Measurements from ENCODE around the gene DDX20.

The DDX20 gene

DNA sequence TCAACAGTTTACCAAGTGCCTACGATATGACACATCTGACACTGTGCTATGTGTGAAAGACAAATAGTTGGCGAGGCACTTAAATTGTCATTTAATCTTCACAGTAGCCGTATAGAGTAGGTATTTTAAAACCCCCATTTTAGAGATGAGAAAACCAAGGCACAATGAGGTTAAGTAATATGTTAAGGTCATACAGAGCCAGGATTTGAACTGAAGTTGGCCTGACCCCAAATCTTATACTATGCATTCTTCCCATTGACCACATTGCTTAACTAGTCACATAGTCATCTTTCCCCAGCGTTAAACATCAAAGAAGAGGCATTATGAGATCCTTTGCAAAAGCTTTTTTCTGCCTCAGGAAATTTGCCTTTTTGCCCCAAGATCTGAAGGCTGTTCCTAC, 20.4 kb upstream of the DDX20 start:
- no peak for DNase-seq (ENCODE audit: low spot score)
- in situ Hi-C loops (cut with MboI; ENCODE audit: low pct_unique_long_range_greater_than_20kb, low sequenced_read_pairs, unreplicated experiment): no loop called here

DNA sequence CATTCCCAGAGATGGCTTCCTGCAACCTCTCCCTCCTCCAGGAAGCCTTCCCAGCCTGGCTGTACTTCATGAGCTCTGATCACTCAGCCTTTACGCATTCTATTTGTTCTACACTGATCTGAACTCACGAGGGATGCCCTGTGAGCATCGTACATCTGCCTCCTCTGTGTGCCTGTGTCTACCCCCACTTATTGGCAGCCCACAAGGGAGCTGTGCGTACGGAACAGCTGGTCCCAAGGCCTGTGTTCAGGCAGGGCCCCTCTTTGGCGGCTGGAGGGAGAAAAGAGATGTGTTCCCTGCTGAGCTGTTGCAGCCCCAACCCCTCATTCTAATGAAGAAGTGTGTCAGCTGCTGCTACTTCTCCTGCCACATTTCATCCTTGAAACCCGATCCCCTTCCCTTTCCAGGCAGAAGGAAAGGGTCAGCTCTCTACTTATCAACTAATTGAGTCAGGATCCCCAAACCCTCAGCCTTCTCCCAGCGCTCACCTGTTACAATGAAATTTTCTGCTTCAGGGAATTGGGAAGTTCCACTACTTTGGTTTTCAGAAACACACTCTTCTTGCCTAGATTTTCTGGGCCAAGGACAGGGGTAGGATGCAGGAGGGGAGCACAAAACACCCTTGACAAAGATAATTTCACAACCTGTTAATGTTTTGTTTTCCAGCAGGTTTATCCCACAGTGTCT, 19.7 kb upstream of the DDX20 start:
- in situ Hi-C loops (cut with MboI; ENCODE audit: low pct_unique_long_range_greater_than_20kb, low sequenced_read_pairs, unreplicated experiment): no loop called here
- DNase-seq (ENCODE audit: low spot score): no peak
- TF ChIP-seq, protein P1, sequence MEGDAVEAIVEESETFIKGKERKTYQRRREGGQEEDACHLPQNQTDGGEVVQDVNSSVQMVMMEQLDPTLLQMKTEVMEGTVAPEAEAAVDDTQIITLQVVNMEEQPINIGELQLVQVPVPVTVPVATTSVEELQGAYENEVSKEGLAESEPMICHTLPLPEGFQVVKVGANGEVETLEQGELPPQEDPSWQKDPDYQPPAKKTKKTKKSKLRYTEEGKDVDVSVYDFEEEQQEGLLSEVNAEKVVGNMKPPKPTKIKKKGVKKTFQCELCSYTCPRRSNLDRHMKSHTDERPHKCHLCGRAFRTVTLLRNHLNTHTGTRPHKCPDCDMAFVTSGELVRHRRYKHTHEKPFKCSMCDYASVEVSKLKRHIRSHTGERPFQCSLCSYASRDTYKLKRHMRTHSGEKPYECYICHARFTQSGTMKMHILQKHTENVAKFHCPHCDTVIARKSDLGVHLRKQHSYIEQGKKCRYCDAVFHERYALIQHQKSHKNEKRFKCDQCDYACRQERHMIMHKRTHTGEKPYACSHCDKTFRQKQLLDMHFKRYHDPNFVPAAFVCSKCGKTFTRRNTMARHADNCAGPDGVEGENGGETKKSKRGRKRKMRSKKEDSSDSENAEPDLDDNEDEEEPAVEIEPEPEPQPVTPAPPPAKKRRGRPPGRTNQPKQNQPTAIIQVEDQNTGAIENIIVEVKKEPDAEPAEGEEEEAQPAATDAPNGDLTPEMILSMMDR (IDR thresholded peaks at IDR 0.05; ENCODE audit: extremely low read depth, insufficient read depth, missing control alignments): no peak

More for the DNA sequence above, 20.4 kb upstream of the DDX20 start:
- TF ChIP-seq, protein P1 (IDR thresholded peaks at IDR 0.05; ENCODE audit: extremely low read depth, insufficient read depth, missing control alignments): no peak

DNA sequence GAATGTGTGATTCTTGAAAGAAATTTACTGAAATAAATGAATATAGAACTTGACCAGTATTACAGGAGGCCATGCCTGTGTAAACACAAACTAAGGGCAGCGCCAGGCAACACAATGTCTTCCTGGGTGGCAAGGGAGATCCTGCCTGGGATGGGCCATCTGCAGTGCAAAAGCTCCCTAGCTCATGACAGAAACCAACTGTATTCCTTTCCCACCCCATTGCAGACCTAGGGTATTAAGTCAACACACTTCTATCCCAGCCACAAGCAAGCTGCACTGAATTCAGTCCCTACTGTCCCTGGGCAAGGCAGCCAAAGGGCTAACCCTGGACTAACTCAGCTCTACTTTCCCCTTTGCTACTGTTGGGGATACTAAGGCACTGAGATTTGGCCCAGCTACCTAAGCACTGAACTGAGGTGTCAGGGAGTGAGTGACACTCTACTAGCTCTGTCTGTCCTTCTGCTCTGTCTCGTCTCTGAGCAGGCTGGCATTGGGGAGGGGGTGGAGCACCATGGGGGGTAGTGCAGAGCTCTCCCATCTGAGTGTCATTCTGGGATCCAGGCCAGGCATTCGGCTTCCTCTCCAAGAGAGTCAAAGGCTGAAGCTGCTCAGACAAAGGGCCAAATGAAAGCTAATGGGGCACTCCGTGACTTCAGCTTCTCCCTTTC, 19.0 kb upstream of the DDX20 start:
- no peak for DNase-seq (ENCODE audit: low spot score)
- in situ Hi-C loops (cut with MboI; ENCODE audit: low pct_unique_long_range_greater_than_20kb, low sequenced_read_pairs, unreplicated experiment): no loop called here
- TF ChIP-seq, protein P1 (IDR thresholded peaks at IDR 0.05; ENCODE audit: extremely low read depth, insufficient read depth, missing control alignments): no peak

DNA sequence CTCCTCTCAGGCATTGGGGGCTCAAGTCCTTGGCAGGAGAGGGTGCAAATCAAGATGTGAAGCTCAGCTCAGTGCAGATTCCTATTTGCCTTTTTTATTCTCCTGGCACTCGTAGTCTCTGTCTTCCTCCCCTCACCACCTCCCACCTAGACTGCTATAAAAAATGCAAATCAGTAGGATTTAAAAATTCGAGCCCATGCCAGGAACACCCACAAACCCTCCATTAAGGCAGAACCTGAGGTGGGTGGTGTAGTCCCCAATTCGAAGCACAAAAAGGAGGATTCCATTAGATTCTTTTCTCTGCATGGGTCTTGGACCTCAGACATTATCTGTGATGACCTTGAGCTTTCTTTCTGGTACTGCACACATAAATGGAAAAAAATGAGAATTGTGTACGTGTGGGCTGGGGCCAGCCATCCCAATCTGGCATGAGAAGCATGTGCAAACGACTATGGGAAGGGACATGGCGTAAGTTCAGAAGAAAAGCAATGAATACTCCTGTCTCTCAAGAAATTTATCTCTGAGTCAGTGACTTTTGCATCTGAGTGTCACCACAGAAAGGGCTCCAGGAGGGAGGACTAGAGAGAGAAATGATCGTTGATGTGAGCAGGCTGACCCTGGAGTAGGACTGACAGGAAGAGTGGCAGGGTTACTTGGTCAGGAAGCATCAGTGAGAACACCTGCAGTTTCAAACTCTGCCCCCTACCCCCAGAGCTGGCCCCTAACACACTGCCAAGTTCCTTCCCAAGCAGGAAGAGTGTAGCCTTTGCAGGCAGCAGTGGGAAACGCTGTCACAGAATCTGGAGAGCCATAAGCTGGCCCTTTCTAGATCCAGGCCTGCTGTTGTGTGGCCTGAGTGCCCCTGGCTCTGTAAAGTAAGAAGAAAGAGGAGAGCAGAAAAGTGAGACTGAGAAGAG, 18.2 kb upstream of the DDX20 start:
- in situ Hi-C loops (cut with MboI; ENCODE audit: low pct_unique_long_range_greater_than_20kb, low sequenced_read_pairs, unreplicated experiment): no loop called here
- TF ChIP-seq, protein P1 (IDR thresholded peaks at IDR 0.05; ENCODE audit: extremely low read depth, insufficient read depth, missing control alignments): no peak
- DNase-seq (ENCODE audit: low spot score): no peak

DNA sequence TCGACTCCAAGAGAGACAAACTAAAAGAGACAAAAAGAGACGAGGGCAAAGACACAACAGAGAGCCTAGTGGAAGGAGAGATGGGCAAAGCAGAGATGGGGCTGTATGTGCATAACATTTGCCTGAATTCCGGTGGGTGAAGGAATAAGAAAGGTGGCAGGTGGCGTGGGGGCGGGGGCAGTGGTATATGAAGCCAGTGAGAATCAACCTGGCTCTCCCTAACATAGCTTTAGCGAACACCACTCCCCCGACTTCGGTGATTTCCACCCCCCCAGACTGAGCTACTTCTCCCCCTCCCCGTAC, 17.6 kb upstream of the DDX20 start:
- in situ Hi-C loops (cut with MboI; ENCODE audit: low pct_unique_long_range_greater_than_20kb, low sequenced_read_pairs, unreplicated experiment): no loop called here
- no peak for DNase-seq (ENCODE audit: low spot score)
- TF ChIP-seq, protein P1 (IDR thresholded peaks at IDR 0.05; ENCODE audit: extremely low read depth, insufficient read depth, missing control alignments): no peak

DNA sequence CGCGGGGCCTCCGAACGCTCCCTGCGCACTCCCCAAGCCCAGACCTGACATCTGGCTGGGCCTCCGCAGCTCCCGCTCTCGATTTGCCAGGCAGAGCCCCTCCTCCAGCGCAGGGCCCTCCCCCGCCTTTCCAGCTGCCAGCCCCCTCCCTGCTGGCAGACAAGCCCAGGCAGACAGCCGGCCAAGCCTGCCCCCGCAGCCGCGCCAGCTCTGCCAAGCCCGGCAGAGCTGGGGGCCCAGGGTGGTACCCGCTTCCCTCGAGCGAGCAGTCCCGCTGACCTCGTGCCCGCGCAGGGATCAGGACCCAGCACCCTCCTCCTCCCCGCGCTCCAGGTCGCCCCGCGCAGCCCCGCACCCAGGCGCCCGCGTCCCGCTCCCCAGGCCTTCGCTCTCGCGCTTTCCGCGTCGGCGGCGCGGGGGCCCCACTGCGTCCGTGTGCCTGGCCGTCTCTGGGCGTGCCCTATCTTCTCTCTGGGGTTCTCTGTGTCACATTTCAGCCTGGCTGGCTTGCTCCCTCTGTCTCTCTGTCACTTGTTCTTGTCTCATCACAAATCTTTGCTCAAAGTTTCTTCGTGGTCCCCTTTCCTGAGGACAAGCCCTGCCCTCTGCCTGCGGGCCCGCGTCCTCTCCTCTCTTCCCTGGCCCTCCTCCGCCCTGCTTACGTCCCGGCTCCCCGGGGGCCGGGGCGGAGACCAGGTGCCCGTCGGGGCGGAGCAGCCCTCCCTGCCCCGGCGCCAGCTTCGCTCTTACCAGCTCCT, 17.1 kb upstream of the DDX20 start:
- in situ Hi-C loops (cut with MboI; ENCODE audit: low pct_unique_long_range_greater_than_20kb, low sequenced_read_pairs, unreplicated experiment): no loop called here
- TF ChIP-seq, protein P1 (IDR thresholded peaks at IDR 0.05; ENCODE audit: extremely low read depth, insufficient read depth, missing control alignments): no peak
- DNase-seq (ENCODE audit: low spot score): peak; percentile 57

Data from GM13977 (cell line).